Muscle of leg (tissue), 11 donors: ENCODE data around the gene MAN1B1. TPM values are rescaled to one million over a fixed set of nuclear protein-coding genes. Genes with fewer than 3 reads are reported as not detected.

Experiments used
- DNase-seq: peaks from one replicate; pipeline ENCODE4 v3.0.0; 2013
- H3K27ac ChIP-seq: one replicate; pipeline ENCODE4 v1.5.1; 2013; ENCODE audit warnings: mild to moderate bottlenecking, low read length, control low read depth
- H3K27me3 ChIP-seq: one replicate; pipeline ENCODE4 v1.6.1; 2013; ENCODE audit warnings: low read length; ENCODE audit not compliant: control insufficient read depth, insufficient read depth
- H3K36me3 ChIP-seq: one replicate; pipeline ENCODE4 v1.6.1; 2013; ENCODE audit warnings: low read length; ENCODE audit not compliant: control insufficient read depth, insufficient read depth
- H3K4me1 ChIP-seq: one replicate; pipeline ENCODE4 v1.6.1; 2013; ENCODE audit warnings: low read length; ENCODE audit not compliant: control insufficient read depth, insufficient read depth
- H3K4me3 ChIP-seq: one replicate; pipeline ENCODE4 v1.5.1; 2013; ENCODE audit warnings: low read length, control low read depth
- H3K9me3 ChIP-seq: replicated peaks from 2 replicates; pipeline ENCODE4 v1.6.1; 2013; ENCODE audit warnings: low read depth, low read length; ENCODE audit not compliant: control insufficient read depth
- WGBS: methylation state at CpG from one replicate; pipeline ENCODE4 v1.1.5; 2013; ENCODE audit warnings: missing lambda C conversion rate; ENCODE audit not compliant: insufficient coverage; 5-methylcytosine and 5-hydroxymethylcytosine counted together
- polyA plus RNA-seq, 8 donors: library from polyadenylated mRNA; unstranded; fragments of 120-200 nt; gene quantifications; one replicate each; pipeline versions ENCODE4 v1.2.1 to v1.2.3, GENCODE V29; 2013; ENCODE audit warnings: inconsistent platforms in 1 of 8, low replicate concordance in 1 of 8; ENCODE audit not compliant: insufficient read length in 8 of 8, insufficient read depth in 1 of 8
- total RNA-seq: library from RNA; stranded (reverse); fragments of 120-200 nt; gene quantifications from one replicate; pipeline ENCODE4 v1.2.4, GENCODE V29; 2013

The MAN1B1 gene
- total and polyA plus RNA-seq, 9 donors = 38.5 to 59.0 (median 43.1) TPM

DNA sequence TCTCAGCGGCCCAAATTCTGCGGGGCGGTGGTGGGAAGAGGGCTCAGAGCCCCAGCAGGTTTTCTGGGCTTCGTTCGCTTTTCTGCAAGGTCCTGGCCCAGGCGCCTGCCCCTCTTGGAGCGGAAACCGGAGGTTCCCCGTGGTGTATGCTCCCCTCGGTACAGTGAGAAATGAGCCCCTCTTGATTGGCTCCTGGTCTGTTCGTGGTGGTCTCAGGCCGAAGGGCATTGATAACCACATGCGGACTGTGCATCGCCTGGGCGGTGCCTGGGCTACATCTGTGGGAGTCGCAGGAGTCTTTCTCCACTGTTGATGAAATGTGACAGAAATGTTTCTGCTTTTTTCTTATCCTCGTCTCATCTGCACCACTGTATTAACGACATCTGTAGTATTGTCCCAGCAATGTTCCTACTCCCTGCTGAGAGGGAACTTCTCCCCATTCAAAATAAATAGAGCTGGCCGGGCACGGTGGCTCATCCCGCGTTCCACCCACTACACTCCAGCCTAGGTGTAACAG is 682 bp downstream of the MAN1B1 start:
- Histone ChIP-seq H3K4me1 (peaks cover 20% of the 10 kb centered on the region), H3K27ac (peak overlapping the region; percentile 72), H3K36me3 (peaks cover 29% of the 10 kb centered on the region), H3K4me3 (peak overlapping the region; percentile 60), H3K27me3 (no peaks in the 10 kb centered on the region), H3K9me3 (no peaks in the 10 kb centered on the region)
- no peak for DNase-seq
- 0% methylated on average over 13 of the region's 22 CpGs for WGBS

DNA sequence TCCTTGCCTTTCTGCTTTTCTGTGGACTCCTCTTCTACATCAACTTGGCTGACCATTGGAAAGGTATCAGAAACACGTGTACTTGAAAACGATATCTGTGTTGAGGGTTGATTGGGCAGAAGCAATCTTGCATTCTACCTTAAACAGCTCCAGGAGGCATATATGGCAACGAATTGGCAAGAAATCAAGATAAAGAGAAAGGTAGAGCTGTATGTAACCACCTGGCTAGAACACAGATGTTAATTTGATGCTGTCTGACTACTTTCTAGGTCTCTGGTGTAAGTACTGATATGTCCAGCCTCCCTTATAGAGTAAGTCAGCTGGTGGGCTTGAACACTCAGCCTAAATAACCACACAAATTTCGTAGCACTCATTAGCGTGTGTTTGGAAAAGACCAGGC is 1.3 kb downstream of the MAN1B1 start:
- DNase-seq = no peak
- WGBS = 80% methylated on average over 1 of the region's 5 CpGs
- no peak overlapping the region for H3K27ac ChIP-seq
- H3K27me3 ChIP-seq = no peaks in the 10 kb centered on the region
- H3K4me1 ChIP-seq = peaks cover 20% of the 10 kb centered on the region
- no peaks in the 10 kb centered on the region for H3K9me3 ChIP-seq
- H3K4me3 ChIP-seq = no peak overlapping the region
- peaks cover 36% of the 10 kb centered on the region for H3K36me3 ChIP-seq

DNA sequence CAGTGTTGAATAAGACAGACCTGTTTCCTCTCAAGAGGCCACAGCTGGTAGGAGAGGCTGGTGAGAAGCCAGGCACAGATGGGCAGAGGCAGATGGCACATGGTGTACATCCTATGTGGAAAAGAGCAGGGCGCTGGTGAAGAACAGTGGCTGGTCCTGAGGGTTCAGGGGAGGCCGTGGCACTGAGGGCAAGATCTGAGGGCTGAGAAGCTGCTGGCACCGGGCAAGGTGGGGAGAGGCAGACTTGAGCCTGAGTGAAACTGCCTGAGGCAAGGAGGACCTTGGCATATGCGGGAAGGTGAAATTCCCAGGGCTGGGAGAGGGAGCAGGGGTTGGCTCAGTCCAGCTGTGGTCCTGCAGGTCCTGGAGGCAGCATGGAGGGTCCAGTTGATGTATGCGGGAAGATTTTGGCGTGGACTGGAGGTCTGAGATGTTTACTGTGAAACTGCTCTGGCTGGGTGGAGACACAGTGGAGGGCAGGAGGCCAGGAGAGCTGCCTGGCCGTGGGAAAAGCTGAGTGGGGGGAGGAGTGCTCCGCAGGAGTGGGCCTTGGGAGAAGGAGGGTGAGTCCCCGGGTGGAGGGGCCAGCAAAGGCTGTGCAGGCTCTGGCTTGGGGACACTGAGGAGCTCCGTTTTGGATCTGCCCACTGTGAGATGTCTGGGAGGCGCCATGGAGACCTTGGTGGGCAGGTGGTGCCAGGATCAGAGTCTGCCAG is 2.6 kb downstream of the MAN1B1 start:
- Histone ChIP-seq H3K27me3 (no peaks in the 10 kb centered on the region), H3K36me3 (peaks cover 40% of the 10 kb centered on the region), H3K4me3 (no peak overlapping the region), H3K27ac (no peak overlapping the region), H3K9me3 (no peaks in the 10 kb centered on the region), H3K4me1 (peaks cover 16% of the 10 kb centered on the region)
- WGBS = 77% methylated on average over 11 of the region's 11 CpGs
- DNase-seq = no peak

DNA sequence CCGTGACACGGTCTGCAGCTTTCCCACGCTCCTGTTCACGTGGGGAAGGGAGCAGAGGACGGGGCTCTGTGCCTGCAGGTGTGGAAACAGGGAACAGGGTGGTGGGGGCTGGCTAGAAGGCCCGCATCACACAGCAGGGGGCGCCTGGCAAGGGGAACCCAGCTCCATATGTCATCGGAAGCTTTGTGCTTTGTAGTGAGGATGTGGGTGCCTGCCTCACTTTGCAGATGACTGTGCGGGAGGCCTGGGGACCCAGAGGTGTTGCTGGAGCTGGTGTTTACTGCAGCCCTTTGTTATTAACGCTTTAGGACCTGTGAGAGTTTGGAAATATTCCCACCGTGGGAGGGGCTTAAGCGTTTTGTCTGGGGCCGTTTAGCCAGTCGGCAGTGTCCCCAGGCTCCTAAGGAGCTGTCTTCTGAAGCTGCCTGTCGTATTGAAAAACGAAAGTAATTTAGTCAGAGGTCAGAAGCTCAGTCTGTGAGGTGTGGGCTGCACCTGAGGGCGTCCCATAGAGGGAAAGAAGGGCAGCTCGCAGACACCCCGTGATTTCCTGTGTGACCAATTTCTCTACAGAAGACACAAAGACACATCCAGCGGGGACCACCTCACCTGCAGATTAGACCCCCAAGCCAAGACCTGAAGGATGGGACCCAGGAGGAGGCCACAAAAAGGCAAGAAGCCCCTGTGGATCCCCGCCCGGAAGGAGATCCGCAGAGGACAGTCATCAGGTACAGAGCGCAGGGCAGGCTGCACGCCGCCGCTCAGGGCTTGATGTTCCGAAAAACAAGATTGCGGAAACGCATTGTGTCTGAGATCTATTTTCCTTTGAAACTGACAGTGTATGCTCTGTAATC is 9.1 kb downstream of the MAN1B1 start:
- H3K27me3 ChIP-seq = no peaks in the 10 kb centered on the region
- H3K9me3 ChIP-seq = no peaks in the 10 kb centered on the region
- DNase-seq = no peak
- no peak overlapping the region for H3K27ac ChIP-seq
- peaks cover 78% of the 10 kb centered on the region for H3K36me3 ChIP-seq
- 77% methylated on average over 26 of the region's 30 CpGs for WGBS
- H3K4me3 ChIP-seq = no peak overlapping the region
- H3K4me1 ChIP-seq = no peaks in the 10 kb centered on the region

DNA sequence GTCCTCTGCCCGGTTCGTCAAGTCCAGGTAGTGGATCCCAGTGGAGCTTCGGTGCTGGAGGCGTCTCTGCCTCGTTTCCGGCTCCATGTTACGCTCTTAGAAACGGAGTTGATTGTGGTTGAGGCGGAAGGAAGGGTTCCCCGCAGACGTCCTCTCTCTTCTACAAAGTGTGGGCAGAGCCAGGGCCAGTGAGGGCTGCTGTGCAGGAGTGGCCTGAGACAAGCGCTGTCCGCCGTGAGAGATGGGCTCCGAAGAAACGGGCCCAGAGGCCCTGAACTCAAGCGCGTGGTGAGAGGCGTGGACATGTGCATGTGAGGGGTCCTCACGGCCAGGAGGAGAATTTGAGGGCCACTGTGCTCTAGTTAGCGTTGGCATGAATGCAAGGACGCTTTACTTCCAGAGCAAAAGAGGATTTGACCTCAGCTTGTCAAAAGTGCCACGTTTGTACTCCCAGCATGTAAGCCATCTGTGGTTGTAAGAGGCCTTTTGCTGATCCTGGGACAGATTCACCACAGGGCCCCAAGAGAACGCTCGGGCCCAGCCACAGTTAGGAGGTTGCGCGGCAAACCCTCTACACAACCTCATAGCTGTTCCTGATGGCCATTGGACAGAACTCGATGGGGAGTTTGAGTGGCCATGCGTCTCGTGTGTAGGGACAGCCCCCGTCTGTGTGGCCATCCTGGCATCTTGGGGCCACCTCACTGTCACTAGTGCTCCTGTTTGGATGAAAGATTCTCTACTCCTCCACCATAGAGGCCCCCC is 10.2 kb downstream of the MAN1B1 start:
- Histone ChIP-seq H3K9me3 (no peaks in the 10 kb centered on the region), H3K4me3 (no peak overlapping the region)
- WGBS = 95% methylated on average over 24 of the region's 31 CpGs

DNA sequence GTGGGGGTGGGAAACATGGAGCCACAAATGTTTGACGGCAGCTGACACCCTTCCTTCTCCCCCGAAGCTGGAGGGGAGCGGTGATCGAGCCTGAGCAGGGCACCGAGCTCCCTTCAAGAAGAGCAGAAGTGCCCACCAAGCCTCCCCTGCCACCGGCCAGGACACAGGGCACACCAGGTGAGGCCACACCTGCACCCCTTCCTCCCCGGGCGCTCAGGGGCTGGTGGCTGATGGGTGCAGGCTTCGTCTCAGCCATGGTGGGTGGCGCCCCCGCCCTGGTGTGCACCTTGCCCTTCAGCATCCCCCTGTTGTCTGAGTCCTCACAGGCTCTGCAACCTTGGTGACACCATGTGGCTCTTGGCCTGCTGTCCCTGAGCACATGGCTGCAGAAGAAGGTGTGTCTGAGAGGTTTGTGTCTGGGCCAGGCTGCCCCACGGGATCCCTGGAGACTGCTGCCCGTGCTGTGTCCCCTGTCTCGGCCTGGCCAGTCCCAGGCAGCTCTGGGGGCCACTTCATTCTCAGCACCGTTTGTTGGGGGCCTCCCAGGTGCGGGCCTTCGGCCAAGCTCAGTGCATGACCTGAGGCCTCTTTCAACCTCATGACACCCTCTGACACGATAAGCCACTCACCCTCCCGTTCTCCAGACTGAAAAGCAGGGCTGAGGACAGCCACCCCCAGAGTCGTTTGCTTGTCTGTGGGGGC is 11.1 kb downstream of the MAN1B1 start:
- WGBS = 96% methylated on average over 17 of the region's 20 CpGs
- no peaks in the 10 kb centered on the region for H3K9me3 ChIP-seq
- no peak overlapping the region for H3K4me3 ChIP-seq
- H3K27ac ChIP-seq = no peak overlapping the region
- H3K4me1 ChIP-seq = no peaks in the 10 kb centered on the region
- H3K27me3 ChIP-seq = no peaks in the 10 kb centered on the region
- DNase-seq = no peak
- H3K36me3 ChIP-seq = peaks cover 80% of the 10 kb centered on the region

More for the DNA sequence above, 10.2 kb downstream of the MAN1B1 start:
- DNase-seq = no peak
- no peaks in the 10 kb centered on the region for H3K4me1 ChIP-seq
- peaks cover 80% of the 10 kb centered on the region for H3K36me3 ChIP-seq
- H3K27me3 ChIP-seq = no peaks in the 10 kb centered on the region
- H3K27ac ChIP-seq = no peak overlapping the region

DNA sequence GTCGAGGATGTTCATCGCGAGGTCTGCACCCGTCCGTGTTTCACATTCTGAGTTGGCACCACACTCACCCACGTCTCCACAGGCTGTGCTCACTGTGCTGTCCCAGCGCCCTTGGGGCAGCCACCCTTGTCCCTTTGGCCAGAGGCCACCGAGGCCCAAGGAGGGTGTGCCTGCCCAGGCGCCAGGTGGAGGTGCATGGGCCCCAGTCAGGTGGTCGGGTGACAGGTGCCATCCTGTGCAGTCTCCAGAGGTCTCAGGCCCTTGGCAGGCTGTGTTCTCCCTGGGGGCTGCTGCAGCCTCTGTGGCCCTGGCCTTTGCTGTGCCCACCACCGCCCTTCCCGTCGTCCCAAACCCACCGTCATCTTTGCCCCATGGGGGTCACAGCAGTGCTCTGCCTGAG is 12.4 kb downstream of the MAN1B1 start:
- Histone ChIP-seq H3K36me3 (peaks cover 88% of the 10 kb centered on the region), H3K27ac (no peak overlapping the region), H3K27me3 (no peaks in the 10 kb centered on the region), H3K4me3 (no peak overlapping the region), H3K4me1 (no peaks in the 10 kb centered on the region), H3K9me3 (no peaks in the 10 kb centered on the region)
- DNase-seq = no peak
- 86% methylated on average over 10 of the region's 14 CpGs for WGBS

DNA sequence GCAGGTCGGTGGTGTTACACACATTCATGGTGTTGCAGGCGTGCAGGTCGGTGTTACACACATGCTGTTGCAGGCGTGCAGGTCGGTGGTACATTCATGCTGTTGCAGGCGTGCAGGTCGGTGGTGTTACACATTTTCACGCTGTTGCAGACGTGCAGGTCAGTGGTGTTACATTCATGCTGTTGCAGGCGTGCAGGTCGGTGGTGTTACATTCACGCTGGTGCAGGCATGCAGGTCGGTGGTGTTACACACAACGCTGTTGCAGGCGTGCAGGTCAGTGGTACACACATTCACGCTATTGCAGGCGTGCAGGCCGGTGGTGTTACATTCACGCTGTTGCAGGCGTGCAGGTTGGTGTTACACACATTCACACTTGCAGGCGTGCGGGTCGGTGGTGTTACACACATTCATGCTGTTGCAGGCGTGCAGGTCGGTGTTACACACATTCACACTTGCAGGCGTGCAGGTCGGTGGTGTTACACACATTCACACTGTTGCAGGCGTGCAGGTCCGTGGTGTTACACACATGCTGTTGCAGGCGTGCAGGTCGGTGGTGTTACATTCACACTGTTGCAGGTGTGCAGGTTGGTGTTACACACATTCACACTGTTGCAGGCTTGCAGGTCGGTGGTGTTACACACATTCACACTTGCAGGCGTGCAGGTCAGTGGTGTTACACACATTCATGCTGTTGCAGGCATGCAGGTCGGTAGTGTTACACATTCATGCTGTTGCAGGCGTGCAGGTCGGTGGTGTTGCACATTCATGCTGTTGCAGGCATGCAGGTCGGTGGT is 16.6 kb downstream of the MAN1B1 start:
- no peak for DNase-seq
- H3K36me3 ChIP-seq = peaks cover 93% of the 10 kb centered on the region
- H3K27me3 ChIP-seq = no peaks in the 10 kb centered on the region
- no peaks in the 10 kb centered on the region for H3K4me1 ChIP-seq
- no peak overlapping the region for H3K27ac ChIP-seq
- no peaks in the 10 kb centered on the region for H3K9me3 ChIP-seq
- 94% methylated on average over 33 of the region's 37 CpGs for WGBS
- no peak overlapping the region for H3K4me3 ChIP-seq
